ENCODE measurements around the gene VSTM2L. TPM values are rescaled to one million over a fixed set of nuclear protein-coding genes. Genes with fewer than 3 reads are reported as not detected.

VSTM2L gene
- total and polyA plus RNA-seq, 2 of the 4 experiments (the other 2 are of a cell fraction), result 0.18 to 0.19 TPM

DNA sequence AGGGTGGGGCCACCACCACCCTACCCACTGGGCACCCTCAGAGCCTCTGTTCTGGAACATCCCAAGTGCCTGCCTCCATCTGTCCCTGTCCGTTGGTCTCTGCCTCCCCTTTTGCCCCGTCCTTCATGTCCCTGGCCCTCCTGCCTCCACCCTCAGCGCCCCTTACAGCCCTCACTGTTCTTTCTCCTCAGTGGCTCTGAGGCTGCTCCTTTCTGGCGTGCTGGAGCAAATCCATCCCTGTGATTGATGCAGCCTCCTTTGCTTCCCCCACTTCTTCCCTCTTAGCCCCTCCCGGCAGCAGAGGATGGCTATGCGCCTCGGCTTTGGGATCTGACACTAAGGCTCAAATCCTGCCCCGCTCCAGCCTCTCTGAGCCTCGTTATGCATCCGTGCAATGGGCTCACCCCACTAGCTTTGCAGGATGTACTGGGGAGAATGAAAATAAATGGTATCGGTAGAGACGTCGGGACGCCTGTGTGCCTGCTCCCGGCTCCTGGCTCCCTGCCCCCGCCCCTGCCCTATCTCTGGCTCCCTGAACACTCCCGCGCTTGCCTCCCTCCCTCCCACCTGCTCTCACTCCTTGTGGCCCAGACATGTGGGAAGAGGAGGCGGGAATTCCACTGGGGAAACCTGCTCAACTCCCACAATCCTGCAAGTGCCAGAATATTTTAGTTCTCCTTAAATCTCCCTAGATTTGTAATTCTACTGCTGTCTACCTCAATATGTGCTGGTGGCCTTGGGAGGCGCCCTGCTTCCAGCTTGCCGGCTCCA, 13.1 kb downstream of the VSTM2L start:
- Histone ChIP-seq H3K79me1 (ENCODE audit: low read depth in 1 of 2, low read length in 2 of 2) (no peaks in the 10 kb centered on the region), H3K9ac (ENCODE audit: low read depth, low read length) (no peak overlapping the region), H3K4me1 (ENCODE audit: control insufficient read depth, insufficient read depth, low read length) (no peaks in the 10 kb centered on the region; the same call in 1 of the 2 replicates), H4K5ac (ENCODE audit: low read depth, low read length) (no peak overlapping the region), H3K4me2 (ENCODE audit: low read depth, low read length) (no peak overlapping the region), H4K91ac (ENCODE audit: insufficient read depth, low read depth, low read length) (no peak overlapping the region), H2BK20ac (ENCODE audit: low read depth, low read length) (no peak overlapping the region), H3K14ac (replicated peaks; ENCODE audit: low read depth, low read length) (no peak overlapping the region), H3K56ac (ENCODE audit: extremely low read depth, insufficient read depth, low read length) (no peak overlapping the region), H3K36me3 (ENCODE audit: control insufficient read depth, insufficient read depth, low read length) (no peaks in the 10 kb centered on the region), H2BK15ac (ENCODE audit: low read depth, low read length) (no peak overlapping the region), H2AK9ac (replicated peaks; ENCODE audit: low read depth, low read length, poor library complexity) (no peak overlapping the region), H3K27ac (ENCODE audit: insufficient read depth, low read length) (no peak overlapping the region), H3K4ac (ENCODE audit: low read depth, low read length) (no peak overlapping the region), H2BK120ac (ENCODE audit: low read depth, low read length) (no peak overlapping the region), H2BK5ac (ENCODE audit: low read depth, low read length, poor library complexity, severe bottlenecking) (no peak overlapping the region), H2AFZ (replicated peaks; ENCODE audit: low read length, poor library complexity) (peak overlapping the region; percentile 46), H3K23ac (ENCODE audit: low read depth, low read length) (no peak overlapping the region), H3K9me3 (ENCODE audit: control insufficient read depth, insufficient read depth, low read length) (no peaks in the 10 kb centered on the region), H3K9me1 (ENCODE audit: insufficient read depth, low read length) (no peaks in the 10 kb centered on the region), H3K4me3 (ENCODE audit: insufficient read depth, low read depth, low read length) (no peak overlapping the region), H4K20me1 (ENCODE audit: insufficient read depth, low read length) (no peaks in the 10 kb centered on the region), H3K18ac (ENCODE audit: low read depth, low read length) (no peak overlapping the region), H4K8ac (ENCODE audit: low read depth in 2 of 2, low read length in 2 of 2) (no peak overlapping the region), H2AK5ac (ENCODE audit: low read depth, low read length) (no peak overlapping the region), H3K27me3 (ENCODE audit: control insufficient read depth, insufficient read depth, low read length) (peaks cover 93% of the 10 kb centered on the region)
- in situ Hi-C loops (cut with MboI; ENCODE audit: low sequenced_read_pairs), result no loop called here
- TF ChIP-seq BHLHE40 (IDR thresholded peaks at IDR 0.05; ENCODE audit: low read depth, low read length), result no peak
- TF ChIP-seq FOS (IDR thresholded peaks at IDR 0.05; ENCODE audit: low read depth, low read length), result no peak
- no peak for TF ChIP-seq RCOR1 (IDR thresholded peaks at IDR 0.05; ENCODE audit: insufficient replicate concordance, low read length)
- TF ChIP-seq SMC3 (IDR thresholded peaks at IDR 0.05; ENCODE audit: low read depth, low read length), result no peak
- TF ChIP-seq, protein P1, sequence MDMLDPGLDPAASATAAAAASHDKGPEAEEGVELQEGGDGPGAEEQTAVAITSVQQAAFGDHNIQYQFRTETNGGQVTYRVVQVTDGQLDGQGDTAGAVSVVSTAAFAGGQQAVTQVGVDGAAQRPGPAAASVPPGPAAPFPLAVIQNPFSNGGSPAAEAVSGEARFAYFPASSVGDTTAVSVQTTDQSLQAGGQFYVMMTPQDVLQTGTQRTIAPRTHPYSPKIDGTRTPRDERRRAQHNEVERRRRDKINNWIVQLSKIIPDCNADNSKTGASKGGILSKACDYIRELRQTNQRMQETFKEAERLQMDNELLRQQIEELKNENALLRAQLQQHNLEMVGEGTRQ (IDR thresholded peaks at IDR 0.05; ENCODE audit: low read depth, low read length), result no peak
- no peak for TF ChIP-seq CEBPB (IDR thresholded peaks at IDR 0.05; ENCODE audit: low read depth, low read length)
- no peak for TF ChIP-seq NFE2L2 (IDR thresholded peaks at IDR 0.05; ENCODE audit: low read depth, low read length)
- no peak for TF ChIP-seq CHD1 (IDR thresholded peaks at IDR 0.05; ENCODE audit: low read depth, low read length)
- TF ChIP-seq, protein P2, sequence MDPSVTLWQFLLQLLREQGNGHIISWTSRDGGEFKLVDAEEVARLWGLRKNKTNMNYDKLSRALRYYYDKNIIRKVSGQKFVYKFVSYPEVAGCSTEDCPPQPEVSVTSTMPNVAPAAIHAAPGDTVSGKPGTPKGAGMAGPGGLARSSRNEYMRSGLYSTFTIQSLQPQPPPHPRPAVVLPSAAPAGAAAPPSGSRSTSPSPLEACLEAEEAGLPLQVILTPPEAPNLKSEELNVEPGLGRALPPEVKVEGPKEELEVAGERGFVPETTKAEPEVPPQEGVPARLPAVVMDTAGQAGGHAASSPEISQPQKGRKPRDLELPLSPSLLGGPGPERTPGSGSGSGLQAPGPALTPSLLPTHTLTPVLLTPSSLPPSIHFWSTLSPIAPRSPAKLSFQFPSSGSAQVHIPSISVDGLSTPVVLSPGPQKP (IDR thresholded peaks at IDR 0.05; ENCODE audit: borderline replicate concordance, low read depth, low read length), result no peak
- dilution Hi-C loops (cut with HindIII; ENCODE audit: low sequenced_read_pairs, unreplicated experiment), result no loop called here
- POLR2A ChIA-PET (ENCODE audit: unreplicated experiment), result no interaction called here
- CTCF ChIA-PET, result no interaction called here
- 20% methylated on average over 1 of the region's 21 CpGs; no CpG with 5 or more reads in 1 of the 2 experiments for WGBS, 2 experiments (ENCODE audit: extremely low coverage in 2 of 2, insufficient read length in 1 of 2)
- ATAC-seq (ENCODE audit: low read depth) (no peak), DNase-seq (no peak)
- intact Hi-C loops (cut with micrococcal nuclease), result no loop called here
- no TSS peak for BruUV-seq (replicated peaks)
